Lung (tissue), 12 donors: Measurements from ENCODE around the gene BTG4. TPM values are rescaled to one million over a fixed set of nuclear protein-coding genes. Genes with fewer than 3 reads are reported as not detected.

Experiments
- ATAC-seq: fragments of 200-7000 bp; cut with Tn5 transposase; one replicate; pipeline ENCODE4 v1.9.1; 2020; ENCODE audit warnings: moderate number of reproducible peaks; ENCODE audit not compliant: insufficient read depth, low FRiP score
- DNase-seq, 3 donors: peaks; one replicate each; pipeline ENCODE4 v3.0.0-alpha.2; 2013 to 2017
- H3K27ac ChIP-seq, 2 donors: one replicate each; pipeline ENCODE4 v1.5.1; 2013; ENCODE audit warnings: mild to moderate bottlenecking in 2 of 2, moderate library complexity in 2 of 2, control low read depth in 1 of 2, inconsistent platforms in 1 of 2, low read depth in 1 of 2, low read length in 1 of 2
- H3K27me3 ChIP-seq, 3 donors: one replicate each; pipeline ENCODE4 v1.5.1; 2013; ENCODE audit warnings: low read length in 2 of 3; ENCODE audit not compliant: control insufficient read depth in 3 of 3, insufficient read depth in 3 of 3
- H3K36me3 ChIP-seq, 4 donors: one replicate each; pipeline ENCODE4 v1.5.1; 2013; ENCODE audit warnings: low read length in 4 of 4, mild to moderate bottlenecking in 1 of 4, moderate library complexity in 1 of 4; ENCODE audit not compliant: control insufficient read depth in 4 of 4, insufficient read depth in 4 of 4
- H3K4me1 ChIP-seq, 5 donors: one replicate each; pipeline ENCODE4 v1.5.1; 2013; ENCODE audit warnings: low read length in 5 of 5, mild to moderate bottlenecking in 2 of 5, moderate library complexity in 1 of 5; ENCODE audit not compliant: control insufficient read depth in 5 of 5, insufficient read depth in 5 of 5
- H3K4me3 ChIP-seq: one replicate; pipeline ENCODE4 v1.5.1; 2013; ENCODE audit warnings: mild to moderate bottlenecking, control low read depth, moderate library complexity
- H3K9ac ChIP-seq, 2 donors: one replicate each; pipeline ENCODE4 v1.5.1; 2013; ENCODE audit warnings: low read length in 2 of 2, control low read depth in 1 of 2; ENCODE audit not compliant: insufficient read depth in 1 of 2
- H3K9me3 ChIP-seq, 4 donors: one replicate each; pipeline ENCODE4 v1.5.1; 2013; ENCODE audit warnings: low read length in 3 of 4, mild to moderate bottlenecking in 1 of 4, moderate library complexity in 1 of 4; ENCODE audit not compliant: control insufficient read depth in 4 of 4, insufficient read depth in 3 of 4
- CTCF ChIP-seq: IDR thresholded peaks from 2 replicates; pipeline ENCODE4 v1.5.1; 2012; ENCODE audit warnings: mild to moderate bottlenecking; ENCODE audit errors: control extremely low read depth, extremely low read depth
- WGBS, 2 donors: extraction: QIAGEN DNeasy Blood & Tissue Kit; methylation state at CpG; one replicate each; pipeline ENCODE4 v1.1.7; 2013; 5-methylcytosine and 5-hydroxymethylcytosine counted together
- polyA plus RNA-seq, 2 donors: library from polyadenylated mRNA; stranded (reverse); fragments of 200-250 nt; gene quantifications; one replicate each; pipeline ENCODE4 v1.2.1, GENCODE V29; 2013
- total RNA-seq, 2 donors: library from RNA; depleted of rRNA in 1 of 2; stranded (reverse); fragments of >200 nt in 1 of 2; gene quantifications; one replicate each; pipeline ENCODE4 v1.2.1, GENCODE V29; 2014 to 2021
- donor health status: control.
- donor health status: control.
- donor health status: Bipolar disorder and iron deficiency.
- donor health status: healthy.
- donor health status: DM: yes; HTN: yes; CAD: no.

The BTG4 gene
- total and polyA plus RNA-seq, 4 donors, result 0.23 to 1.5 (median 0.52) TPM

GRCh38 chr11:111510311-111510710, 1.9 kb downstream of the BTG4 start:
- Histone ChIP-seq H3K27me3 (peaks cover 0 to 41% (median 31%) of the 10 kb centered on the region in 3 donors), H3K27ac (no peak overlapping the region), H3K36me3 (no peaks in the 10 kb centered on the region), H3K4me1 (peaks cover 0 to 11% (median 0%) of the 10 kb centered on the region in 5 donors), H3K9ac (no peak overlapping the region), H3K9me3 (no peaks in the 10 kb centered on the region), H3K4me3 (no peak overlapping the region)
- DNase-seq (no peak), ATAC-seq (no peak)
- WGBS, 2 donors, result 91% methylated on average over 1 of the region's 1 CpG
- TF ChIP-seq CTCF, result no peak

- Histone ChIP-seq H3K4me3 (no peak overlapping the region), H3K9ac (no peak overlapping the region), H3K27me3 (peaks cover 0 to 2% (median 0%) of the 10 kb centered on the region in 3 donors), H3K36me3 (no peaks in the 10 kb centered on the region), H3K4me1 (no peaks in the 10 kb centered on the region), H3K9me3 (no peaks in the 10 kb centered on the region), H3K27ac (no peak overlapping the region)
- no peak for DNase-seq
- 72 to 76% methylated on average over 1 of the region's 1 CpG for WGBS, 2 donors
- no peak for TF ChIP-seq CTCF
- no peak for ATAC-seq
These were observed 9.6 kb downstream of the BTG4 start for GRCh38 chr11:111502611-111503010.

- H3K27ac ChIP-seq, result no peak overlapping the region
- no peak overlapping the region for H3K4me3 ChIP-seq
- H3K4me1 ChIP-seq, result no peaks in the 10 kb centered on the region
- no peak overlapping the region for H3K9ac ChIP-seq
- WGBS, 2 donors, result 78 to 88% methylated on average over 1 of the region's 1 CpG
- no peaks in the 10 kb centered on the region for H3K9me3 ChIP-seq
- peaks cover 0 to 2% (median 0%) of the 10 kb centered on the region in 3 donors for H3K27me3 ChIP-seq
- TF ChIP-seq CTCF, result no peak
- ATAC-seq (no peak), DNase-seq (no peak)
- no peaks in the 10 kb centered on the region for H3K36me3 ChIP-seq
These were observed 11.7 kb downstream of the BTG4 start for GRCh38 chr11:111500481-111500880.

GRCh38 chr11:111499483-111499882, 12.7 kb downstream of the BTG4 start:
- no peak for DNase-seq
- Histone ChIP-seq H3K27ac (no peak overlapping the region), H3K36me3 (no peaks in the 10 kb centered on the region), H3K4me3 (no peak overlapping the region), H3K9me3 (no peaks in the 10 kb centered on the region), H3K27me3 (peaks cover 0 to 2% (median 0%) of the 10 kb centered on the region in 3 donors), H3K4me1 (no peaks in the 10 kb centered on the region), H3K9ac (no peak overlapping the region)
- WGBS, 2 donors, result 79 to 89% methylated on average over 5 of the region's 5 CpGs
- no peak for TF ChIP-seq CTCF
- ATAC-seq, result no peak
